ENCODE data around the gene ST6GALNAC3.

GRCh38 chr1:76162254-76162653 lies 87.7 kb downstream of the ST6GALNAC3 start:
- TF ChIP-seq CTCF (IDR thresholded peaks at IDR 0.05) (no peak), ZFX (IDR thresholded peaks at IDR 0.05; ENCODE audit: borderline replicate concordance) (no peak)

Measured in 22Rv1 (cell line).